ENCODE results near the gene UQCR10. TPM values are rescaled to one million over a fixed set of nuclear protein-coding genes. Genes with fewer than 3 reads are reported as not detected.

Gene UQCR10
- total and polyA plus RNA-seq, 2 donors from 2014 or later, result 78.7 to 479 TPM

- peaks cover 0 to 7% (median 0%) of the 10 kb centered on the region in 3 donors for H3K4me1 ChIP-seq (ENCODE audit: control insufficient read depth in 2 of 3, insufficient read depth in 2 of 3, low read depth in 1 of 3, low read length in 3 of 3)
- no peak overlapping the region for H3K4me3 ChIP-seq (ENCODE audit: low read length in 3 of 3)
- no peak overlapping the region for H3K9ac ChIP-seq (ENCODE audit: low read length in 3 of 3)
- peaks cover 0 to 41% (median 37%) of the 10 kb centered on the region in 3 donors for H3K36me3 ChIP-seq (ENCODE audit: control insufficient read depth in 2 of 3, insufficient read depth in 3 of 3, low read length in 3 of 3)
- H3K27me3 ChIP-seq (ENCODE audit: control insufficient read depth, insufficient read depth, low read length), result no peaks in the 10 kb centered on the region
- TF ChIP-seq, protein P1, sequence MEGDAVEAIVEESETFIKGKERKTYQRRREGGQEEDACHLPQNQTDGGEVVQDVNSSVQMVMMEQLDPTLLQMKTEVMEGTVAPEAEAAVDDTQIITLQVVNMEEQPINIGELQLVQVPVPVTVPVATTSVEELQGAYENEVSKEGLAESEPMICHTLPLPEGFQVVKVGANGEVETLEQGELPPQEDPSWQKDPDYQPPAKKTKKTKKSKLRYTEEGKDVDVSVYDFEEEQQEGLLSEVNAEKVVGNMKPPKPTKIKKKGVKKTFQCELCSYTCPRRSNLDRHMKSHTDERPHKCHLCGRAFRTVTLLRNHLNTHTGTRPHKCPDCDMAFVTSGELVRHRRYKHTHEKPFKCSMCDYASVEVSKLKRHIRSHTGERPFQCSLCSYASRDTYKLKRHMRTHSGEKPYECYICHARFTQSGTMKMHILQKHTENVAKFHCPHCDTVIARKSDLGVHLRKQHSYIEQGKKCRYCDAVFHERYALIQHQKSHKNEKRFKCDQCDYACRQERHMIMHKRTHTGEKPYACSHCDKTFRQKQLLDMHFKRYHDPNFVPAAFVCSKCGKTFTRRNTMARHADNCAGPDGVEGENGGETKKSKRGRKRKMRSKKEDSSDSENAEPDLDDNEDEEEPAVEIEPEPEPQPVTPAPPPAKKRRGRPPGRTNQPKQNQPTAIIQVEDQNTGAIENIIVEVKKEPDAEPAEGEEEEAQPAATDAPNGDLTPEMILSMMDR (IDR thresholded peaks at IDR 0.05; ENCODE audit: borderline replicate concordance, extremely low read depth, insufficient read depth), result no peak
- H3K9me3 ChIP-seq (ENCODE audit: control insufficient read depth in 2 of 3, insufficient read depth in 1 of 3, low read length in 3 of 3), result no peaks in the 10 kb centered on the region
- intact Hi-C loops (cut with DNase I), result no loop called here
- no peak overlapping the region for H3K27ac ChIP-seq (ENCODE audit: low read depth in 2 of 2, low read length in 2 of 2)
- FAIRE-seq, result no peak
- no peak for DNase-seq
Measured at GRCh38 chr22:29798318-29798717, 31.1 kb downstream of the UQCR10 start.

GRCh38 chr22:29798801-29799200 is 31.6 kb downstream of the UQCR10 start:
- H3K36me3 ChIP-seq (ENCODE audit: control insufficient read depth in 2 of 3, insufficient read depth in 3 of 3, low read length in 3 of 3), result peaks cover 0 to 42% (median 38%) of the 10 kb centered on the region in 3 donors

GRCh38 chr22:29799217-29799680 is 32.1 kb downstream of the UQCR10 start:
- TF ChIP-seq, protein P1 (IDR thresholded peaks at IDR 0.05; ENCODE audit: borderline replicate concordance, extremely low read depth, insufficient read depth), result no peak
- DNase-seq, result peak in 1 of 5 donors; percentile 95
- Histone ChIP-seq H3K9ac (ENCODE audit: low read length in 3 of 3) (no peak overlapping the region), H3K9me3 (ENCODE audit: control insufficient read depth in 2 of 3, insufficient read depth in 1 of 3, low read length in 3 of 3) (no peaks in the 10 kb centered on the region), H3K27me3 (ENCODE audit: control insufficient read depth, insufficient read depth, low read length) (no peaks in the 10 kb centered on the region), H3K27ac (ENCODE audit: low read depth in 2 of 2, low read length in 2 of 2) (peak overlapping the region in 1 of 2 donors; percentile 45), H3K4me1 (ENCODE audit: control insufficient read depth in 2 of 3, insufficient read depth in 2 of 3, low read depth in 1 of 3, low read length in 3 of 3) (peaks cover 0 to 7% (median 0%) of the 10 kb centered on the region in 3 donors), H3K4me3 (ENCODE audit: low read length in 3 of 3) (no peak overlapping the region), H3K36me3 (ENCODE audit: control insufficient read depth in 2 of 3, insufficient read depth in 3 of 3, low read length in 3 of 3) (peaks cover 0 to 44% (median 41%) of the 10 kb centered on the region in 3 donors)
- no peak for FAIRE-seq
- intact Hi-C loops (cut with DNase I), result no loop called here

More at GRCh38 chr22:29798801-29799200, 31.6 kb downstream of the UQCR10 start:
- TF ChIP-seq, protein P1 (IDR thresholded peaks at IDR 0.05; ENCODE audit: borderline replicate concordance, extremely low read depth, insufficient read depth), result no peak
- DNase-seq, result no peak
- intact Hi-C loops (cut with DNase I), result no loop called here
- H3K4me3 ChIP-seq (ENCODE audit: low read length in 3 of 3), result no peak overlapping the region
- no peak for FAIRE-seq
- peaks cover 0 to 7% (median 0%) of the 10 kb centered on the region in 3 donors for H3K4me1 ChIP-seq (ENCODE audit: control insufficient read depth in 2 of 3, insufficient read depth in 2 of 3, low read depth in 1 of 3, low read length in 3 of 3)
- H3K9me3 ChIP-seq (ENCODE audit: control insufficient read depth in 2 of 3, insufficient read depth in 1 of 3, low read length in 3 of 3), result no peaks in the 10 kb centered on the region
- H3K27me3 ChIP-seq (ENCODE audit: control insufficient read depth, insufficient read depth, low read length), result no peaks in the 10 kb centered on the region
- no peak overlapping the region for H3K9ac ChIP-seq (ENCODE audit: low read length in 3 of 3)
- H3K27ac ChIP-seq (ENCODE audit: low read depth in 2 of 2, low read length in 2 of 2), result peak overlapping the region in 1 of 2 donors; percentile 45

DNA sequence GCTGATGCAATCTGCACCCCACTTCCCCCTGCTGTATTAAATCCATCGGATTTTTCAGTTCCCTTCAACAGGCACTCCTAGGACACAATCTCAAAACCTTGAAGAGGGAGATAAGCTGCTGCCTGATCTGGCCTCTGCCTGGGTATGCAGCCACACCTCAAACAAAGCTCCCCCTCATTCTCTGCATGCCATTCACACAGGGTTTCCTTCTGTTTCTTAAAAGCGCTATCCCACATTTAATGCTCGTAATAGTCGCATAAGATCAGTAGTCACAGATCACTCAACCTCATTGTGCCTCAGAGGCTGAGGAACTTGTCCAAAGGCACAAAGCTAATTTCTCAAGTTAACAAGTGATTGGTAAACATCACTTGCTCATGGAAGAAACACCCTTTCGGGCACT is 34.0 kb downstream of the UQCR10 start:
- Histone ChIP-seq H3K27me3 (ENCODE audit: control insufficient read depth, insufficient read depth, low read length) (no peaks in the 10 kb centered on the region), H3K9ac (ENCODE audit: low read length in 3 of 3) (no peak overlapping the region), H3K4me1 (ENCODE audit: control insufficient read depth in 2 of 3, insufficient read depth in 2 of 3, low read depth in 1 of 3, low read length in 3 of 3) (peaks cover 0 to 7% (median 0%) of the 10 kb centered on the region in 3 donors), H3K9me3 (ENCODE audit: control insufficient read depth in 2 of 3, insufficient read depth in 1 of 3, low read length in 3 of 3) (no peaks in the 10 kb centered on the region), H3K27ac (ENCODE audit: low read depth in 2 of 2, low read length in 2 of 2) (peak overlapping the region in 1 of 2 donors; percentile 23), H3K36me3 (ENCODE audit: control insufficient read depth in 2 of 3, insufficient read depth in 3 of 3, low read length in 3 of 3) (peaks cover 2 to 57% (median 56%) of the 10 kb centered on the region in 3 donors), H3K4me3 (ENCODE audit: low read length in 3 of 3) (no peak overlapping the region)
- intact Hi-C loops (cut with DNase I), result no loop called here
- FAIRE-seq (no peak), DNase-seq (no peak)
- TF ChIP-seq, protein P1 (IDR thresholded peaks at IDR 0.05; ENCODE audit: borderline replicate concordance, extremely low read depth, insufficient read depth), result no peak
